Measurements from ENCODE around the gene ZFYVE21. TPM values are rescaled to one million over a fixed set of nuclear protein-coding genes. Genes with fewer than 3 reads are reported as not detected.

The ZFYVE21 gene
- total RNA-seq, 4 donors from 2014 or later: 151 to 308 (median 224) TPM

DNA sequence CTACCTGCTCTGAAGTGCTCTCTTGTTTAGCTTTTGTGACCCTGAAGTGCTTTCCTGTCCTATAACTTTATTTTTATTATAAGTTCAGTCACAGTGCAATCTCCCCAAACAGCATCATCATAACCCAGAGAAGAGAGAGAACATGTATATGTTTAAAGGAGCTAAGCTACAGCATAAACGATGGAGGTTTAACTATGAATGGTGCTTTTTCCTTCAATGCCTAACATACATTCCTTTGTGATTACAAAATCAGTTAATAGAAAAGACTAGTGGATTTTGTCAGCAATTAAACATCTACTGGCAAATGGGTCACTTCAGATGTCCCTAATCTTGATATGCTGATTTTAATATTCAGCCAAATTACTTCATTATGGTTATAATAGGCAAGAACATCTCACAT is 46.4 kb downstream of the ZFYVE21 start:
- no peak for DNase-seq (ENCODE audit: low spot score in 2 of 2)
- no peaks in the 10 kb centered on the region for H3K4me1 ChIP-seq
- no peak overlapping the region for H3K27ac ChIP-seq
- TF ChIP-seq CTCF (IDR thresholded peaks at IDR 0.05) (no peak), EP300 (IDR thresholded peaks at IDR 0.05) (no peak), POLR2A (IDR thresholded peaks at IDR 0.05) (no peak)
- no peaks in the 10 kb centered on the region for H3K9me3 ChIP-seq
- H3K36me3 ChIP-seq: peaks cover 0 to 9% (median 0%) of the 10 kb centered on the region in 3 donors
- WGBS, 2 donors: 33 to 35% methylated on average over 1 of the region's 1 CpG
- no peaks in the 10 kb centered on the region for H3K27me3 ChIP-seq
- no peak overlapping the region for H3K4me3 ChIP-seq

GRCh38 chr14:103762541-103762940 is 46.9 kb downstream of the ZFYVE21 start:
- no peaks in the 10 kb centered on the region for H3K4me1 ChIP-seq
- no peaks in the 10 kb centered on the region for H3K9me3 ChIP-seq
- no peak for DNase-seq (ENCODE audit: low spot score in 2 of 2)
- no peak overlapping the region for H3K27ac ChIP-seq
- TF ChIP-seq POLR2A (IDR thresholded peaks at IDR 0.05) (no peak), CTCF (IDR thresholded peaks at IDR 0.05) (no peak), EP300 (IDR thresholded peaks at IDR 0.05) (no peak)
- 39 to 56% methylated on average over 13 of the region's 13 CpGs for WGBS, 2 donors
- H3K36me3 ChIP-seq: peaks cover 0 to 9% (median 0%) of the 10 kb centered on the region in 3 donors
- no peak overlapping the region for H3K4me3 ChIP-seq
- H3K27me3 ChIP-seq: no peaks in the 10 kb centered on the region

- H3K9me3 ChIP-seq: no peaks in the 10 kb centered on the region
- H3K27ac ChIP-seq: no peak overlapping the region
- no peak for DNase-seq (ENCODE audit: low spot score in 2 of 2)
- H3K36me3 ChIP-seq: peaks cover 0 to 9% (median 0%) of the 10 kb centered on the region in 3 donors
- no peak for TF ChIP-seq EP300 (IDR thresholded peaks at IDR 0.05)
- TF ChIP-seq POLR2A (IDR thresholded peaks at IDR 0.05): no peak
- no peak for TF ChIP-seq CTCF (IDR thresholded peaks at IDR 0.05)
- H3K27me3 ChIP-seq: no peaks in the 10 kb centered on the region
- no peak overlapping the region for H3K4me3 ChIP-seq
- H3K4me1 ChIP-seq: no peaks in the 10 kb centered on the region
- 92 to 94% methylated on average over 5 of the region's 5 CpGs for WGBS, 2 donors
Measured at GRCh38 chr14:103763730-103764488, 48.3 kb downstream of the ZFYVE21 start.

GRCh38 chr14:103765526-103765925 is 49.9 kb downstream of the ZFYVE21 start:
- no peak for DNase-seq (ENCODE audit: low spot score in 2 of 2)
- Histone ChIP-seq H3K9me3 (no peaks in the 10 kb centered on the region), H3K27ac (no peak overlapping the region), H3K4me1 (no peaks in the 10 kb centered on the region), H3K27me3 (no peaks in the 10 kb centered on the region), H3K4me3 (no peak overlapping the region), H3K36me3 (peaks cover 0 to 9% (median 0%) of the 10 kb centered on the region in 3 donors)
- no peak for TF ChIP-seq POLR2A (IDR thresholded peaks at IDR 0.05)
- no peak for TF ChIP-seq EP300 (IDR thresholded peaks at IDR 0.05)
- no peak for TF ChIP-seq CTCF (IDR thresholded peaks at IDR 0.05)
- 87 to 90% methylated on average over 3 of the region's 3 CpGs for WGBS, 2 donors

- no peaks in the 10 kb centered on the region for H3K9me3 ChIP-seq
- peaks cover 0 to 13% (median 0%) of the 10 kb centered on the region in 3 donors for H3K36me3 ChIP-seq
- H3K4me3 ChIP-seq: no peak overlapping the region
- no peaks in the 10 kb centered on the region for H3K27me3 ChIP-seq
- 72 to 83% methylated on average over 4 of the region's 4 CpGs for WGBS, 2 donors
- DNase-seq (ENCODE audit: low spot score in 2 of 2): no peak
- no peak for TF ChIP-seq CTCF (IDR thresholded peaks at IDR 0.05)
- H3K4me1 ChIP-seq: no peaks in the 10 kb centered on the region
- H3K27ac ChIP-seq: no peak overlapping the region
Measured at GRCh38 chr14:103767336-103767894, 51.8 kb downstream of the ZFYVE21 start.
